ENCODE data around the gene NOX4.
"Not testable (repeated sequence)": the region's sequence is repeated elsewhere in the genome, so short reads cannot be mapped to it uniquely, and the experiment has no call there.

The NOX4 gene

GRCh38 chr11:89436071-89436470 lies 55.1 kb downstream of the NOX4 start:
- POLR2A ChIA-PET, result no interaction called here
- no peak for TF ChIP-seq CTCF (IDR thresholded peaks at IDR 0.05; ENCODE audit: control extremely low read depth, extremely low read depth, low read depth, missing control alignments)
- CTCF ChIA-PET, result no interaction called here
- DNase-seq (ENCODE audit: extremely low spot score), result no peak

DNA sequence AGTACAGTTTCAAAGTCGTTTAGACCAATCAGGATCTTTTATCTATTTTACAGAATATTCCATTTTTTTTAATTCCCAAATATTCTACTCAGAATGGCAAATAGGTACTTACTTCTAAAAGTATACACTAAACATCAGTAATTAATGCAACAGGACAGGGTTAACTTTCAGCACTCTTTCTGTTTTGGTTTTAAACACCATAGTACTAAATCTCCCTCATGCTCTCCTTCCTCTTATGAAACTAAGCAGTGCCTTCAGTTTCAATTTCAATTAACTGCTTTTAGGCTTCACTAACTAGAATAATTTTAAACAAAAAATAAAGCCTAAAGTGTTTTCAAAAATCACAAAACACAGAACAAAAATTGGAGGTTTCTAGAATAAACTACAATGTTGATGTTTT lies 57.9 kb downstream of the NOX4 start:
- no peak for TF ChIP-seq CTCF (IDR thresholded peaks at IDR 0.05; ENCODE audit: control extremely low read depth, extremely low read depth, low read depth, missing control alignments)
- ChIA-PET POLR2A (no interaction called here), CTCF (interaction anchor here (1.3 kb wide), 1 partner anchor 15 kb away, joined by 3 read pairs; no protein-coding TSS in a partner anchor)
- no peak for DNase-seq (ENCODE audit: extremely low spot score)

DNA sequence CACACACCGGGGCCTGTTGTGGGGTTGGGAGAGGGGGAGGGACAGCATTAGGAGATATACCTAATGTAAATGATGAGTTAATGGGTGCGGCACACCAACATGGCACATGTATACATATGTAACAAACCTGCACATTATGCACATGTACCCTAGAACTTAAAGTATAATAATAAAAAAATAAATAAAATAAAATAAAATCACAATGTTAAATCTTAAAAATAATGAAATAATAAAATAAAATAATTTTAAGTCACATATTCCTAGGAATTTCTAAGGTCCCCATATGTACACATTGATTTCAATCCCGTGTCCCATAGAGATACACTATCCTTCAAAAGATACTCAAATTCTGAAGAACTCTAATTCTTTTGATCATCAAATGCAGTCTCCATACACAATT lies 59.0 kb downstream of the NOX4 start:
- CTCF ChIA-PET; POLR2A ChIA-PET; DNase-seq (ENCODE audit: extremely low spot score): not testable (repeated sequence)

DNA sequence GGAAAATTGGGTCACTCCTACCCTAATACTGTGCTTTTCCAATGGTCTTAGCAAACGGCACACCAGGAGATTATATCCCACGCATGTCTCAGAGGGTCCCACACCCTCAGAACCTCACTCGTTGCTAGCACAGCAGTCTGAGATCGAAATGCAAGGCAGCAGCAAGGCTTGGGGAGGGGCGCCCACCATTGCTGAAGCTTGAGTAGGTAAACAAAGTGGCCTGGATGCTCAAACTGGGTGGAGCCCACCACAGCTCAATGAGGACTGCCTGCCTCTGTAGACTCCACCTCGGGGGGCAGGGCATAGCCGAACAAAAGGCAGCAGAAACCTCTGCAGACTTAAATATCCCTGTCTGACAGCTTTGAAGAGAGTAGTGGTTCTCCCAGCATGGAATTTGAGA lies 64.7 kb downstream of the NOX4 start:
- CTCF ChIA-PET; POLR2A ChIA-PET; DNase-seq (ENCODE audit: extremely low spot score): not testable (repeated sequence)

GRCh38 chr11:89421718-89422117 lies 69.5 kb downstream of the NOX4 start:
- TF ChIP-seq CTCF (IDR thresholded peaks at IDR 0.05; ENCODE audit: control extremely low read depth, extremely low read depth, low read depth, missing control alignments), result no peak
- ChIA-PET CTCF (no interaction called here), POLR2A (no interaction called here)
- no peak for DNase-seq (ENCODE audit: extremely low spot score)

- ChIA-PET POLR2A (no interaction called here), CTCF (no interaction called here)
- no peak for DNase-seq (ENCODE audit: extremely low spot score)
- TF ChIP-seq CTCF (IDR thresholded peaks at IDR 0.05; ENCODE audit: control extremely low read depth, extremely low read depth, low read depth, missing control alignments), result no peak
Observed at GRCh38 chr11:89420981-89421380, 70.2 kb downstream of the NOX4 start.

GRCh38 chr11:89416961-89417360 lies 74.2 kb downstream of the NOX4 start:
- no peak for DNase-seq (ENCODE audit: extremely low spot score)
- ChIA-PET CTCF (no interaction called here), POLR2A (no interaction called here)
- no peak for TF ChIP-seq CTCF (IDR thresholded peaks at IDR 0.05; ENCODE audit: control extremely low read depth, extremely low read depth, low read depth, missing control alignments)

- CTCF ChIA-PET; POLR2A ChIA-PET; DNase-seq (ENCODE audit: extremely low spot score): not testable (repeated sequence)
Observed at GRCh38 chr11:89411112-89411511, 80.1 kb downstream of the NOX4 start.

- DNase-seq (ENCODE audit: extremely low spot score); POLR2A ChIA-PET; CTCF ChIA-PET: not testable (repeated sequence)
Observed at GRCh38 chr11:89410666-89411065, 80.5 kb downstream of the NOX4 start.

- POLR2A ChIA-PET, result not testable (repeated sequence)
Observed at GRCh38 chr11:89408441-89408840, 82.7 kb downstream of the NOX4 start.

More at GRCh38 chr11:89408441-89408840, 82.7 kb downstream of the NOX4 start:
- CTCF ChIA-PET; DNase-seq (ENCODE audit: extremely low spot score): not testable (repeated sequence)
